ENCODE data around the gene ARHGEF11. TPM values are rescaled to one million over a fixed set of nuclear protein-coding genes. Genes with fewer than 3 reads are reported as not detected.

Gene ARHGEF11
- polyA plus RNA-seq, 3 donors = 27.0 to 30.7 (median 29.6) TPM

GRCh38 chr1:156956333-156956732 lies 89.2 kb downstream of the ARHGEF11 start:
- no peak for DNase-seq (ENCODE audit: low read depth in 3 of 3, low spot score in 2 of 3)

DNA sequence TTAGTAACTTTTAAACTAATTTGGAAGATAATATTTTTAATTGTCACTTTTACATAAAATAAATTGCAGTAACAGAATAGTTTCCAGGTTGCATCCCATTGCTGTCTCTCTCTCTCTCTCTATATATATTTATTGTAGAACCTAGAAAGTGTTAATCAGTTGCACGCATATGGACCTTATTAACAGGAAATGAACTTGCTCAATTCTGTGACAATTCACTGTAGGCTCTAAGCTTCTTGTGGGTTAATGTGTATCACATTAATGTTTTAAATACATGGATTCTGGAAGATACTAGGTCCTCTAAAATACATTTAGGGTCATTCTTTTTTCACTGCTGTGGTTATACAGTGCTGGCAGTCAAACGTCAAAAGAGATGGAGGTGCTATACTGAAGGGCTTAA lies 92.0 kb downstream of the ARHGEF11 start:
- DNase-seq (ENCODE audit: low read depth in 3 of 3, low spot score in 2 of 3) = no peak

GRCh38 chr1:156951371-156951770 lies 94.2 kb downstream of the ARHGEF11 start:
- no peak for DNase-seq (ENCODE audit: low read depth in 3 of 3, low spot score in 2 of 3)

DNA sequence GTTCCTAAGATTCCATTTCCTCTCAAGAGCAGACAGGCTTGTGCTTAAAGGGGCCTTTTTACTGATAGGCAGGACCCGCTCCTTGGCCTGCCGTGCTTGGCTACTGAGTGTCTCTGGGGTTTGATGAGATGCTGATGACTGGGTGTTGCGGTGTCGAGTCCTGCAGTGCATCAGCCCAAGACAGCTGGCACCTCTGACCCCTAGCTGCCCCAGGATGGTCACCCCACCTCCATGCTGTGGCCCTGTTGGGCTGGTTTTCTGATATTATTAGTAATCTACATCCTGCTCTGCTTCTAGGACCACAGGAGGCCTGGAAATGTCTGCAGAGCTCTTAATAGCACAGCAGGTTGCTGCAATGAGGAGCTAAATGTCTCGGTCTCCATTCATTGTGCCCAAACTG lies 96.4 kb downstream of the ARHGEF11 start:
- no peak for DNase-seq (ENCODE audit: low read depth in 3 of 3, low spot score in 2 of 3)

GRCh38 chr1:156948708-156949107 lies 96.8 kb downstream of the ARHGEF11 start:
- no peak for DNase-seq (ENCODE audit: low read depth in 3 of 3, low spot score in 2 of 3)

GRCh38 chr1:156947818-156948525 lies 97.6 kb downstream of the ARHGEF11 start:
- no peak for DNase-seq (ENCODE audit: low read depth in 3 of 3, low spot score in 2 of 3)

DNA sequence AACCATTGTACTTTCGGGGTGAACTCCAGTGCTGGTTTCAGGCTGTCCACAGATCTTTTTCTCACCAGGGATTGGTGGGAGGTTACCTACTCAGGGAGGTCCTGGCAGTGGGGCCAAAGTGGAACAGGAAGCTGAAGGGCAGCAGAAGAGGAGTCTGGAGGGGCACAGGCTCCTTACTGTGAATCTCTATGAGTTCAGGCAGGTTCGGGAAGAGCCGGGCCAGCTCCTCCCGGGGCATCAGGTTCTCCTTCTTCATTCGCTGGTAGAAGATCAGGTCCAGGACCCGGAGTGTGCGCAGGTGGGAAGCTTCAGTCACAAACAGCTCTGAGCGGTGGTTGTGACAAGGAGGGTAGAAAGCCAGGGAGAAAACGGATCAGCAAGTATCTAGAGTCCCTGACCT lies 98.4 kb downstream of the ARHGEF11 start:
- no peak for DNase-seq (ENCODE audit: low read depth in 3 of 3, low spot score in 2 of 3)

- no peak for DNase-seq (ENCODE audit: low read depth in 3 of 3, low spot score in 2 of 3)
Observed at GRCh38 chr1:156945881-156946661, 99.5 kb downstream of the ARHGEF11 start.

- no peak for DNase-seq (ENCODE audit: low read depth in 3 of 3, low spot score in 2 of 3)
Observed at GRCh38 chr1:156944848-156945247, 100.7 kb downstream of the ARHGEF11 start.

GRCh38 chr1:156944268-156944667 lies 101.3 kb downstream of the ARHGEF11 start:
- no peak for DNase-seq (ENCODE audit: low read depth in 3 of 3, low spot score in 2 of 3)

DNA sequence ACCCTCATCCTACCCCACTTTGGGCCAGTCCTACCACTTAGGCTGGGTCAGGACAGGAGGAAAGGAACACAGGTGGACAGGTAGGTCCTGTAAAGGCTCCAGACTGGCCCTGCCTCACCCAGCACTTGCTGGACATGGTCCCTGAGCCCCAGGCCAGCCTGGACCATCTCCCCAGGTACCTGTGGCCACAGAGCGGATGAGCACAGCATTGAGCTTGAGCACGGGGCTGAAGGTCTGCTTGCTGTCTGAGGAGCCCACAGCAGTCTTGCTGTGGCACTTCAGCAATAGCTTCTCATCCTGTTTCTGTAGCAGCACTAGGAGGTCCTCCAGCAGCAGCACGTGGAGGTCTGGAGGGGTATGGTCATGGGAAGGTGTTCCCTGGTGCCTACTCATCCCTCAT lies 101.8 kb downstream of the ARHGEF11 start:
- DNase-seq (ENCODE audit: low read depth in 3 of 3, low spot score in 2 of 3) = no peak

- DNase-seq (ENCODE audit: low read depth in 3 of 3, low spot score in 2 of 3) = no peak
Observed at GRCh38 chr1:156942576-156942975, 103.0 kb downstream of the ARHGEF11 start.

DNA sequence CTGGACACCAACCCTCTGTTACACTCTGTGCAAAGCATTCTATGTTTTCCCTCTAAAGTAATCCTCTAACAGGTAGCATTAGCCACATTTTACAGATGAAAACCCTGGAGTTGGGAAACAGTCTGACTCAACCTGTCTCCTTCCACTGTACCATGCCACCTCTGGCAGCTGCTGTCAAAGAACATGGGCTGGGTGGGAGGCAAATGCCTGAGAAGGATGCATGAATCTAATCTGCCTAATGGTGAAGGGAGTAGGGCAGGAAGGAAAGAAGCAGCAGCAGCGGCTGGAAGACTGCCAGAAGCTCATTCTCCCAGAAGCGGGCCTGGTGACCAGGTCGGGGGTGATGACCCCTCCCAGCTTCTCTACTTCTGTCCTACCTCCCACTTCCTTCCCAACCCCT lies 103.4 kb downstream of the ARHGEF11 start:
- DNase-seq (ENCODE audit: low read depth in 3 of 3, low spot score in 2 of 3) = no peak

- no peak for DNase-seq (ENCODE audit: low read depth in 3 of 3, low spot score in 2 of 3)
Observed at GRCh38 chr1:156941675-156942074, 103.9 kb downstream of the ARHGEF11 start.

GRCh38 chr1:156939786-156940334 lies 105.7 kb downstream of the ARHGEF11 start:
- no peak for DNase-seq (ENCODE audit: low read depth in 3 of 3, low spot score in 2 of 3)

GRCh38 chr1:156938813-156939212 lies 106.7 kb downstream of the ARHGEF11 start:
- DNase-seq (ENCODE audit: low read depth in 3 of 3, low spot score in 2 of 3) = no peak

DNA sequence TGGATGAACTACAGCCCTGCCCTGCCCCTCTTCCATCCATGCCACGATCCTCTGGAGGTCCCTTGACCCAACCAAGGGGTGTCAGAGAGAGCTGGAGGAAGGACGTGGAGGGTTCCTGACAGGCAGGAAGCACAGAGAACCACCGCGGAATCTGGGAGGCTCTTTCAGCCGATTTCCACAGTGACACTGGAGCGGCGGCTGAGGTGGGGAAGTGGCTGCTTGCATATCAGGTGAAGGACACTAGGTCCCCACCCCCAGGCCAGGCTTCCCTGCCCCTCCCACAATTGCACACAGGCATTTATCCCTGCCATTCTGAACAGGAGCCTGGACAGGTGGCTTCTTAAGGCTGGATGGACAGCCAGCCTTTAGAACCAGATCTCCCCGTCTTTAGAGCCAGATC lies 107.7 kb downstream of the ARHGEF11 start:
- DNase-seq (ENCODE audit: low read depth in 3 of 3, low spot score in 2 of 3) = no peak

DNA sequence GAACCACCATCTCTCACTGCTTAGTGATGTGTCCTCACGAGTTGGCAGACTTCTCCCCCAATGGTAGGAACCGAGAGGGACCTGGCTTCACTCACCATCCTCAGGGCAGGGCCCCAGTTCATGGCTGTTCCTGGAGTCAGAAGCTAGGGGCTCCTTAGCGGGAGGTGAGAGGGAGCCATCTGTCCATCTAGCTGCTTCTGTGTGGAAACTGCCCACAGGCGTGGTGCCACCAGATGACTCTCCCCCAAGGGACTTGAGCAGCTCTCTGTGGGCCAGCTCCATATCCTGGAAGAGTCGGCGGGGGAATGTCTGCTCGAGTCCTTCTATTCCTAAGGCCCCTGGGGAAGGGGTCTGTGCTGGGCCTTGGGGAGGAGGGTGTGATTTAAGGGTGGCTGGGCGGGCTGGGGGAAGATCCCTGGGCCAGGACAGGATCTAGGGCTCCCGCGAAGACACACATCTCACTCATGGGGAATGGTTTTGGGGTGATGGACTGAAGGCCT lies 108.8 kb downstream of the ARHGEF11 start:
- DNase-seq (ENCODE audit: low read depth in 3 of 3, low spot score in 2 of 3) = no peak

DNA sequence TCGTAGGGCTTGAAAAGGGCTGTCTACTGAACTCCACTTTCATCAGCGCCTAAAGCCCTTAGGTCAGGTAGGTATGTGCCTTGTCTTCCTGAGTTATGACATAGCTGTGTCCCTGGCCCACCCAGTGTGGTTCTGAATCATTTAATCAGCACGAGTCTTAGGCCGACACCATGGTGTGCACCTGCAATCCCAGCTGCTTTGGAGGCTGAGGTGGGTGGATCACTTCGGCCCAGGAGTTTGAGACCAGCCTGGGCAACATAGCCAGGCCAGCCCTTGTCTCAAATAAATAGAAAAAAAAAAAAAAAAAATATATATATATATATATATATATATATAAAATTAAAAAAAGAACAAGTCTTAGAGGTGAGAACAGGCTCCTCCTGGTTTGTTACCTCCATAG lies 109.4 kb downstream of the ARHGEF11 start:
- DNase-seq (ENCODE audit: low read depth in 3 of 3, low spot score in 2 of 3) = no peak

DNA sequence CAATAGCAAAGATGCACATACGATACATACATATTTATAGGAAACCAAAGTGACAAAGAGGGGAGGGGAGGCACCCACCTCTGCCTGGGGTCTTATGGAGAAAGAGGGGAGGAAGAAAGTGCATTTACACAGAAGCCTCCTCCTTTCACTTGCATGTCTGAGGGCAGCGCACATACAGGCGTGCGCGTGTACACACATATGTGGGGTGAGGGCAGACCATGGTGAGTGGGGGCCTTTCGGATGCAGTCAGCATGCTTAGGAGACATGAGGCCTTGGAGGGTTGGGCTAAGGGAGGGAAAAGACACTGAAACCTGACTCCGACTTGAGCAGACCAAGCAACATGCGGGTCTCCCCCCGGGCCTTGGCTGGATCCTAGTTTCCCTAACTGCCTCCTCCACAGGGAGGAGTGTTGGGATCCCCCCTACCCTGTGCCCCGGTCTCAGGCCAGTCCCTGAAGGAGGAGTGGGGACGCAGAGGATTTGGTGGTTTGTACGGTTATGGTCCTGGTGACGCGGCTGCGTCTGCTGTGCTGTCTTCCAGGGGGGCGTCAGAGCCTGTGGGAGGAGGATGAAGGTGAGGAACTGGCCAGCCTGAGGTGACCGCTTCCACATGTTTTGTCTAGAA lies 109.9 kb downstream of the ARHGEF11 start:
- no peak for DNase-seq (ENCODE audit: low read depth in 3 of 3, low spot score in 2 of 3)

DNA sequence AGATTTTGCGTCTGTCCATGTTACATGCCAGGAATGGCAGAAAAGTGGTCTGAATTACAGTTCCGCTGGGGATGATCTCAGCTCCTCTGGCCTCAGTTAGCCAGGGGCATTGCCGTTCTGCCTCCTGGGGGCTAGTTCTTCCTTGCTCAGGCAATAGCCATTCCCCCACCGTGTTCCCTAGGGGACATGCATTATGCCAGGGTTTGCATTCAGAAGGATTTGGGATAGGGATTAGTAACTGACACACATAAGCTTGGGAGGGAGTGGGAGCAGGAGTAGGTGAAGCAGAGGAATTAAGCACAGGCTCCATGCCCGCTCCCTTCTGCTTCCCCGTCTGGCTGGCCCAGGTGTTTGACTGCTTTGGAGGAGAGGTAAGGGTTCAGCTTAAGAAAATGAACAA lies 112.4 kb downstream of the ARHGEF11 start:
- DNase-seq (ENCODE audit: low read depth in 3 of 3, low spot score in 2 of 3) = no peak

Data from right renal cortex interstitium (tissue), 3 donors.